ENCODE results near the gene SCN1B.

- TF ChIP-seq MAX (CRISPR knock-in tag; IDR thresholded peaks at IDR 0.05) (no peak), ZNF532 (CRISPR knock-in tag; IDR thresholded peaks at IDR 0.05; ENCODE audit: borderline replicate concordance) (no peak), NR2C2 (CRISPR knock-in tag; IDR thresholded peaks at IDR 0.05) (no peak), CTCF (IDR thresholded peaks at IDR 0.05) (no peak), USF1 (CRISPR knock-in tag; IDR thresholded peaks at IDR 0.05) (no peak)
Observed at GRCh38 chr19:34984287-34984686, 46.0 kb upstream of the SCN1B start.
